Tibial artery (tissue), 4 donors: ENCODE results near the gene ITSN1.

ENCODE experiments used
- DNase-seq, 2 donors: peaks; one replicate each; pipeline ENCODE4 v3.0.0-alpha.2; 2019
- H3K27ac ChIP-seq, 2 donors: fragments of 200-600 bp; sonication (generic) in 1 of 2; 1 replicate in 1 of 2; 2 replicates in 1 of 2; pipeline ENCODE4 v1.5.1; 2018 to 2019; ENCODE audit warnings: mild to moderate bottlenecking in 1 of 2
- H3K27me3 ChIP-seq, 2 donors: fragments of 200-600 bp; sonication (generic) in 1 of 2; one replicate each; pipeline versions ENCODE4 v1.5.1 to v1.6.0; 2016 to 2019
- H3K36me3 ChIP-seq, 3 donors: fragments of 200-600 bp; sonication (generic) in 2 of 3; one replicate each; pipeline ENCODE4 v1.5.1; 2016 to 2019; ENCODE audit warnings: mild to moderate bottlenecking in 2 of 3
- H3K4me1 ChIP-seq, 4 donors: fragments of 200-600 bp; sonication (generic) in 2 of 4; 1 replicate in 3 of 4; 2 replicates in 1 of 4; pipeline ENCODE4 v1.5.1; 2016 to 2019
- H3K4me3 ChIP-seq, 2 donors: fragments of 200-600 bp; sonication (generic) in 1 of 2; 1 replicate in 1 of 2; 2 replicates in 1 of 2; pipeline ENCODE4 v1.5.1; 2018 to 2019; ENCODE audit warnings: mild to moderate bottlenecking in 2 of 2
- H3K9me3 ChIP-seq, 3 donors: fragments of 200-600 bp; sonication (generic) in 1 of 3; one replicate each; pipeline ENCODE4 v1.5.1; 2016 to 2019
- CTCF ChIP-seq, 2 experiments: fragments of 200-600 bp in 1 of 2; fragments of 450-650 bp in 1 of 2; IDR thresholded peaks; one replicate each; pipeline ENCODE4 v1.5.1; 2017 to 2019; ENCODE audit warnings: antibody characterized with exemption in 2 of 2, mild to moderate bottlenecking in 1 of 2, moderate library complexity in 1 of 2
- intact Hi-C: fragments of 100-400 bp; cut with DNase I; formaldehyde crosslinking; loops from one replicate; pipeline ENCODE4 v1.15.0; 2023; ENCODE audit warnings: low total_unique reads

The ITSN1 gene

GRCh38 chr21:33869873-33870272, 227.6 kb downstream of the ITSN1 start:
- Histone ChIP-seq H3K27me3 (no peaks in the 10 kb centered on the region), H3K4me3 (no peak overlapping the region), H3K4me1 (no peaks in the 10 kb centered on the region), H3K27ac (no peak overlapping the region), H3K9me3 (no peaks in the 10 kb centered on the region), H3K36me3 (no peaks in the 10 kb centered on the region)
- intact Hi-C loops: no loop called here
- DNase-seq: no peak
- no peak for TF ChIP-seq CTCF (IDR thresholded peaks at IDR 0.05)

GRCh38 chr21:33870768-33871167, 228.5 kb downstream of the ITSN1 start:
- Histone ChIP-seq H3K27me3 (no peaks in the 10 kb centered on the region), H3K27ac (no peak overlapping the region), H3K9me3 (no peaks in the 10 kb centered on the region), H3K4me3 (no peak overlapping the region), H3K36me3 (no peaks in the 10 kb centered on the region), H3K4me1 (no peaks in the 10 kb centered on the region)
- intact Hi-C loops: no loop called here
- no peak for DNase-seq
- TF ChIP-seq CTCF (IDR thresholded peaks at IDR 0.05): no peak

GRCh38 chr21:33871171-33871570, 228.9 kb downstream of the ITSN1 start:
- Histone ChIP-seq H3K4me1 (no peaks in the 10 kb centered on the region), H3K4me3 (no peak overlapping the region), H3K36me3 (no peaks in the 10 kb centered on the region), H3K27me3 (no peaks in the 10 kb centered on the region), H3K9me3 (no peaks in the 10 kb centered on the region), H3K27ac (no peak overlapping the region)
- TF ChIP-seq CTCF (IDR thresholded peaks at IDR 0.05): no peak
- DNase-seq: no peak
- intact Hi-C loops: no loop called here

GRCh38 chr21:33872881-33873515, 230.7 kb downstream of the ITSN1 start:
- no peak for TF ChIP-seq CTCF (IDR thresholded peaks at IDR 0.05)

GRCh38 chr21:33874161-33874560, 231.9 kb downstream of the ITSN1 start:
- no peak overlapping the region for H3K4me3 ChIP-seq

More at GRCh38 chr21:33872881-33873515, 230.7 kb downstream of the ITSN1 start:
- Histone ChIP-seq H3K36me3 (no peaks in the 10 kb centered on the region), H3K27me3 (no peaks in the 10 kb centered on the region), H3K4me1 (no peaks in the 10 kb centered on the region), H3K9me3 (no peaks in the 10 kb centered on the region), H3K27ac (no peak overlapping the region), H3K4me3 (no peak overlapping the region)
- intact Hi-C loops: no loop called here
- no peak for DNase-seq

More at GRCh38 chr21:33874161-33874560, 231.9 kb downstream of the ITSN1 start:
- Histone ChIP-seq H3K27me3 (no peaks in the 10 kb centered on the region), H3K36me3 (no peaks in the 10 kb centered on the region), H3K27ac (no peak overlapping the region), H3K9me3 (no peaks in the 10 kb centered on the region), H3K4me1 (no peaks in the 10 kb centered on the region)
- intact Hi-C loops: no loop called here
- DNase-seq: no peak
- TF ChIP-seq CTCF (IDR thresholded peaks at IDR 0.05): no peak
